GM19193 (cell line): ENCODE measurements around the gene RACK1.

Experiments
- POLR2A ChIP-seq: IDR thresholded peaks from 4 replicates; pipeline ENCODE4 v1.6.1; 2011; ENCODE audit not compliant: insufficient read depth, insufficient read length; ENCODE audit errors: extremely low read depth

The RACK1 gene

GRCh38 chr5:181205761-181206649 lies 37.7 kb downstream of the RACK1 start:
- no peak for TF ChIP-seq POLR2A

- TF ChIP-seq POLR2A: no peak
These were observed 38.6 kb downstream of the RACK1 start, which contains the start of gene TRIM7 for GRCh38 chr5:181204826-181205760. TSS of gene TRIM7 (minus strand) at chr5:181205196. CDS start at chr5:181205110, 86 bp downstream.

- TF ChIP-seq POLR2A: no peak
These were observed 39.4 kb downstream of the RACK1 start for GRCh38 chr5:181204113-181204825.

- no peak for TF ChIP-seq POLR2A
These were observed 40.0 kb downstream of the RACK1 start for GRCh38 chr5:181203777-181204112.

GRCh38 chr5:181203093-181203711 lies 40.5 kb downstream of the RACK1 start:
- TF ChIP-seq POLR2A: no peak

- no peak for TF ChIP-seq POLR2A
These were observed 42.9 kb downstream of the RACK1 start for GRCh38 chr5:181200816-181201215.

GRCh38 chr5:181199881-181200638 lies 43.6 kb downstream of the RACK1 start:
- no peak for TF ChIP-seq POLR2A

GRCh38 chr5:181198905-181199519 lies 44.7 kb downstream of the RACK1 start:
- TF ChIP-seq POLR2A: no peak

GRCh38 chr5:181198106-181198685 lies 45.5 kb downstream of the RACK1 start:
- no peak for TF ChIP-seq POLR2A

GRCh38 chr5:181197326-181197951 lies 46.3 kb downstream of the RACK1 start:
- no peak for TF ChIP-seq POLR2A

GRCh38 chr5:181195249-181195761 lies 48.4 kb downstream of the RACK1 start:
- TF ChIP-seq POLR2A: no peak

- no peak for TF ChIP-seq POLR2A
These were observed 49.0 kb downstream of the RACK1 start for GRCh38 chr5:181194489-181195248.
